GM21423 (cell line): ENCODE measurements around the gene PCNA.

Experiments
- ATAC-seq: cut with Tn5 transposase; IDR thresholded peaks from one replicate; pipeline ENCODE4 v1.9.1; 2021; ENCODE audit warnings: mild to moderate bottlenecking, moderate library complexity; ENCODE audit not compliant: unreplicated experiment

The PCNA gene

DNA sequence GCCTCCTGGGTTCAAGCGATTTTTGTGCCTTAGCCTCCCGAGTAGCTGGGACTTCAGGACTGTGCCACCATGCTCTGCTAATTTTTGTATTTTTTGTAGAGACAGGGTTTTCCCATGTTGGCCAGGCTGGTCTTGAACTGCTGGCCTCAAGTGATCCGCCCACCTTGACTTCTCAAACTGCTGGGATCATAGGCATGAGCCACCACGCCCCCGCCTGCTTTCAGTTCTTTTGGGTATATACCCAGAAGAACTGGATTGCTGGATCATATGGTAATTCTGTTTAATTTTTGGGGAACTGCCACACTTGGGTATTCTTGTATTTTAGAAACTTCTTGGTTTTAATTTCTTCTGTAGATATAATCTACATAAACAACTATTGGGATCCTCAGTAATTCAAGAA lies 24.1 kb upstream of the PCNA start:
- no peak for ATAC-seq

DNA sequence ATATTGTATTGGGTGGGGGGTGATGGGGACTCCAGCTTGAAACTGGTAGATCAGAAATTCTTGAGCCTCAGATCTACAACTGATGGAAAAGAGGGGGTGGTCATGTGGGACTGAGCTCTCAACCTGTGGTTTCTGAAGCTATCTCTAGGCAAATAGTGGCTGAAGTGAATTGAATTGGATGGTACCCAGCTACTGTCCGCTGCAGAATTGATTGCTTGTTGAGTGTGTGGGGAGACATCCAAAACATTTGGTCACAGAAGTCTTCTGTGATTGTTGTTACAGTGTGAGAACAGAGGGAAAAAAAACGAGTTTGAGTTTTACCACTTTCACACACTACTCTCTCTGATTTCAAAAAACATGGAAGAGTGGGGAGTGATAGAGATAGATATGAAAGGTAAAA lies 21.9 kb upstream of the PCNA start:
- ATAC-seq: no peak

DNA sequence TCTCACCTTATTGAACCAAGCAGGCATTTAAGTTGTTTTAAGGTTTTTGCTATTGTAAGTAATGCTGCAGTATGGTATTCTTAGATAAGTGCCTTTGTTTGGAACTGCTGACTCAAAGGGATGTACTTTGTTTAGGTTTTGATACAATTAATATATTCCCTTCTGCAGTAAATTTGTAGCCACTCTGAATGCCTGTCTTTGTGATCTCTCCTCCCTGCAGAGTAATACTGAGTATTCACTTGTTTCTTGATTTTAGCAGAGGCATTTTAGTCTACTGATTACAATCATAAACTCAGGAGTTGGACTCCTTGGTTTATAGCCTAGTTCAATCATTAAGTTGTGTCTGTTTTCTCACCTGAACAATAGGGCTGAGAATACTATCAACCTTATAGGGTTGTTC lies 20.4 kb upstream of the PCNA start:
- ATAC-seq: no peak

DNA sequence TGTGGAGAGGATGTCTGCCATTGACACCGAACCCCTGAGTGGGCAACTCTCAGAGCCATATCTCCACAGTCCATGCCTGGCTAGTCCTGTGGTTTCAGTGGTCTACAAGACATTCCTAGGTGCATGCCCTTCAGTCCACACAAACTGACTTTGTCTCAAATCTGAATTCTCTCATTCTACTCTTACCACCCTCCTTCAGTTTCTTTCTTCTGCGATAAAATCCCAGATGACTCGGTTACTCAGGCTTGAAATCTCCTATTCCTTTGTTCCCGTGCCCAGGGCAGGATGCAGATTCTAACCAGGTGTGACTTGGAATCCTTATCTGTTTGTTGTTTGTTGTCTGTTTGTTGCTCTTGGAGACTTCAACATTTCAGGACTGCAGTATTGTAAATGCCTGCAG lies 16.3 kb upstream of the PCNA start:
- peak; percentile 42 for ATAC-seq

DNA sequence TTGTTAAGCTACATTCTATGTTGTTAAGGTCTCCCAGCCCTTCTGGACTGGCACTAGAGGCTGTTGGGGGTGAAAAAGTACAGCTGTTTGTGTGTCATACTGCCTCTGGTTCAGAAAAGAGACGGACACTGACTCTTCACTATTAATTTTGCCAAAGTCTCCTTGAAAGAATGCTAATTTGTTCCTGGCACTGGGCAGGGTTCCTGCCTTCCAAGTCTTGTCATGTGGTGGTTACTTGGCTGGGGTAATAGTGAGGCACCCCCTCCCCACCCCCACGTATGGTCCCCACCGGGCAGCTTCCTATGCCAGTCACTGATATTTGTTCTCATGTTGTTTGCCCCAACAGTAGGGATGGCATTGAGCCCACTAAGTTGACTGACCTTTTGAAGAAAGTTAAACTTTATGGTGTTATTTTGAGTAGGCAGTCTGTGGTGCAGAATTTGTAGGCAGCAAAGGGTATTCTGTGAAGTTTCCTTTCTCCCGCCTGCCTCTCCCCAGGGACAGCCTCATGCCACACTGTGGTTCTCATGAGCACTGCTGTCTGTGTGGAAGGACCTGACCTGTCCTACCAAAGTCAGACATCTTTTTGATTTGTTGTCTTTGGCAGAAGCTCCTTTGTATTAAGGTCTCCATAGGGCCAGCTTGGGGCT lies 15.7 kb upstream of the PCNA start:
- peak; percentile 65 for ATAC-seq

DNA sequence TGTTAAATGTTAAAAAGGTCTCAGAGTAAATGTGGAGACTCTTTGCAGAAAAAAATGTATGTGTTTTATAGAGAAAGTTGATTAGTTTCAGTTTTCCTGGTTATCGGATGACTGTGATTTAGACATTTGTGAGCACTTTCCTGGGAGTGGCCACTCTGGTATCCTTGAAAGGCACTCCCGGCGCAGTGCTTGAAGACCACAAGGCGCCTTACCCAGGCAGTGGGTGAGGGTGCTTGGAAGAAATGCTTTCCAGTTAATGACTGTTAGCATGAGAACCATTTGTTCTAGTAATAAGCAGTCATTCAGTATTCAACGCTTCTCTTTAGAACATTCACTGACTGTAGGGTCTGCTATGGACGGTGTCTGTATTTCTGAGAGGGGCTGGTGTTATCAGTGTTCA lies 14.2 kb upstream of the PCNA start:
- no peak for ATAC-seq

DNA sequence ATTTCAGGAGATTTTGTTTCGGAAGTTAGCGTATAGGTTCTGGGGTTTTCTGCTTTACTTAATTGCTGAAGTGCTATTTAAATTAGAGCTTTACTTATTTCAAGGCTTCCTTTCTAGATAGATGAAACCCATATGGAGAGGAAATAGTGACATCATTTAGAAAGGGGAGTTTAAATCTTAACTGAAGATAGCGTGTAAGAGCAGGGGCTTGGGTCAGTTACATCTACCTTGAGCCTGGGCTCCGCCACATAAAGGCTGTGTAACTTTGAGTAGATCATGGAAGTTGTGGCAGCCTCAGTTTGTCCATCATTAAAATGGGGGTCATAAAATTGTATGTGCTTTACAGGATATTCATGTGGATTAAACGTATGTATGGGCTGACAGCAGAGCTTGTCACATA lies 11.7 kb upstream of the PCNA start:
- ATAC-seq: no peak

DNA sequence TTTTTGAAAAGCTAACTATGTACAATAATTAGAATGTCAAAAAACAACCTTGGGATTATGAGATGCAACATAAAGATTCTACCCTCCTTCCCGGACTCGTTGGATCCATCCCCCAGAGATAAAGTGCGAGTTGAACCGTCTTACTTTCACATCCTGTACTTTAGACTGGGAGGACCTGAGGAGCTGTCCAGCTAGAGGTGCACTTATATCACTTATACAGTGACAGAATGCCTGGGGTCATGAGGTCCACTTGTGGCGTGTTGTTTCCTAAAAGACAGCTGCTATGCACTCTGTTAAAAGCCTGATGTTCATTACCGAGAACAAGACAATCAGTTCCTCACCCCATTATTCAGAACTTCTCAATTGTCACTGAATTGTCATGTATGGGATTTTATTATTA lies 9.1 kb upstream of the PCNA start:
- no peak for ATAC-seq

DNA sequence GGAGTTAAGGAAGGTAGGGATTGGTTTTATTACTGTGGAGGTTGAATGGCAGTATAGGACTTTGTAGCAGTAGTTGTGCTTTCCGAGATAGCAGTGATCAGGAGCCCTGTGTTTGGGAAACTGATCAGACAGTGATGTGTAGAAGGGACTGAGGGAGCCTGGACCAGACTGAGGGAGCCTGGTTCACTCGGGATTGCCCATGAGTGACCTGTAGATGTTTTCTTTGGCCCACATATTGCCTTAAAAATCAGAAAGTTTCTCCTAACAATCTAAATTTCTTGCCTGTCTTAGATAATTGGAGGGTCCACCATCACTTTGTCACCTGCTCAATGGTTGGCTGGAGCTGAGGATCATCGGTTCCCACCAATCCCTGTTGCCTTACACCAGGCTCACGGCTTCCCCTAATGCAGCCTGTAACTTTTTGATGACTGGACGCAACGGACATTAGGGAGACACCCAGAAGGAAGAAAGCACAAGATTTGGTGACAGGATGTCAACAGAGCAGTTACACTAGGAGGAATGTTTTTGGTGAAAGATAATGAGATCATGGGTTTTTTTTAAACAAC lies 8.2 kb upstream of the PCNA start:
- ATAC-seq: no peak

DNA sequence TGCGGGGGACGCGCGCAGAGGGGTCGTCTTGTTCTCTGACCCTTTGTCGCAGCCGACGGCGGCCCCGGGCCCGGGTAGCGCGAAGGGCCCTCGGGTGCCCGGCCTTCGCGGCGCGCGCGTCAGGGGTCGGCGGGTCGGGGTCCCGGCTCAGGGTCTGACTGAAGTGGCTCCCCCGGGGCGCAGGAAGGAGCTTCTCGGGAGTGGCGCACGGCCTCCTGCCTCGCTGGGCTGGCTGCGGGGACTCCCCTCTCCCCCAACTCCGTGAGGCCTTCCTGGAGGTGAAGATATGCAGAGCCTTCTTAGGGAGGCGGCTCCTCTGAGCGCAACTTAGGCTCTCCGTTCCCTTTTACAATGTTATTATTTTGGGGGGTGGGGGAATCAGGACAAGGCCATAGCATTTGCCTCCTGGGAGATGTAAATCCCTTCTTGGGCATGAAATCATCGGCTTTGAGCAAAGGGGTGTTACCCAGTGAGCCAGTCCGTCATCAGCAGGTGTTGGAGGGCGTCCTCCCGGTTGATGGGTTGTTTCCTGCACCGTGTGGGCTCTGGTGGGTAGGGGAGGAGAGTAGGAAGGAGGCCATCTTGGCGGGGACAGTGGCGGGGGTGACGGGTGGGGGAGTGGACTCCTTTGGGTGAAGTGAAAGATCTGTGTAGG lies 7.6 kb upstream of the PCNA start:
- peak; percentile 37 for ATAC-seq

DNA sequence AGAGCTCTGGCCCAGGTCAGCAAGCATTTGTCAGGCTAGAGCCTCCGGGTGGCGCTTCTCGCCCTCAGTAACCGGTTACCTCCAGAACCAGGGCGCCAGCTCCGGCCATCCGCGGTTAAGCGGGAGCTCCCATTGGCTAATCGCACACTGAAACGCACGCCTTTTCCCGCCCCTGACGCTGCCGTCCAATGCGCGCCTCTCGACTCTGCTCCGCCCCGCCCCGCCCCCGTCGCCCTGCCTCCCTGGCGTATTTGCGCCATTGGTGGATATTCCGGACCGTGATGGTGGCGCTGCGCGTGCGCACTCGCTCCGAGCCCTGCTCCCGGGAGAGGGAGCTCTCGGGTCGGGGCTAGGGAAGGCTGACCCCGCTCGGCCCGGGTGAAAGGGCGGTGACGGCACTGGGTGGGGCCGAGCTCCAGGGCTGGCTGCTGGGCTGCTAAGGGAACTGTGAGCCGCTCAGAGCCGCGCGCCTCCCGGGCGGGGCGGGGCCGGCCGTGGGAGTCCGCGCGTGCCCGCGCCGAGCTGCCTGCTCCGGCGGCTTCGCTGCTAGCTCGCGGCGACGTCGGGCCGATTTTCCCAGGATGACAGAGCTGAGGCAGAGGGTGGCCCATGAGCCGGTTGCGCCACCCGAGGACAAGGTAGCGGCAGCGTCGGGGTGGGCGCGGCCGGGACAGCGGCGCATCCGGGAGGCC lies 6.9 kb upstream of the PCNA start, which contains the start of gene CDS2:
TSS of gene CDS2 (plus strand) at position 497 of the 692 bp plus-strand sequence. CDS start at position 582, 85 bp downstream.
- peak; percentile 87 for ATAC-seq

DNA sequence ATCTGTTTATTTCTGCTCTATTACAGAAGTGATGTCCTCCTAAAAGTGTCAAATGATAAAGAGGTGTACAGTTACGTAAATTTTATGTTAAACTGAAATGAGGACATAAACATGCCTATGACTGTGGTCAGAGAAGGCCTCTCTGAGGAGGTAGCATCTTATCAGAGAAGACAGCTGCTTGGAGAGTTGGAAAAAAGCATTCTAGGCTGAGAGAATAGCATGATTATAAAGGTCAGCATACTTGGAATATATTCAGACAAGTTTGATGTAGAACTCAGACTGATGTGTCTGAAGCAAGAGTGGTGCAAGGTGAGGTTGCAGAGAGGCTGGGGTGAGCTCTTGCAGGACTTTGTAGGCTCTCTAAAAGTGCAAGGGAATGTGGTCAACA lies 3.1 kb upstream of the PCNA start:
- ATAC-seq: no peak

DNA sequence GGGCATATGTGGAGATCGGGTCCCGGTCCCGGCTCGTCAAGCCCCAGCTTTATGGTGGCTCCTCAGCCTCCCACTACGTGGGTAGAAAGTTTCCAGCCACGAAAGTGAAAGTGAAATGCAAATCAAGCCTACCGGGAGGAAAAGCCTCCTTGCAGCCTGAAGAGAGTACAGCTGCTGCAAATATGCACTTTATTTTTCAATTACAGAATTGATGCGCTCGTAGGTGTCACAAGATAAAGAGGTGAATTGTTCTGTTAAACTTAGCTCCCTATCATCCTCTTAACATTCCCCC lies 373 bp upstream of the PCNA start:
- ATAC-seq: no peak

DNA sequence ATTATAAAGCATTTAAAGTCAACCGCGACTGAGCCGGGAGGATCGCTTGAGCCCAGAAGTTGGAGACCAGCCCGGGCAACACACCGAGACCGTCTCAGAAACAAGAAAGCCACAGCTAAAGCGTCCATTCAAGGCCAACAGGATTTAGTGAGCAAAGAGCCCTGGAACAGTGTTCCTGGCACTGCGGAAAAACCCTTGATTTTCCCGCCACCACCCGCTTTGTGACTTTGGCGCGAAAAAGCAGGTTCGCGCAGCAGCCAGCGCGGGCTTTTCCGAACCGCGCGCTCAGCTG lies 669 bp downstream of the PCNA start:
- ATAC-seq: no peak

DNA sequence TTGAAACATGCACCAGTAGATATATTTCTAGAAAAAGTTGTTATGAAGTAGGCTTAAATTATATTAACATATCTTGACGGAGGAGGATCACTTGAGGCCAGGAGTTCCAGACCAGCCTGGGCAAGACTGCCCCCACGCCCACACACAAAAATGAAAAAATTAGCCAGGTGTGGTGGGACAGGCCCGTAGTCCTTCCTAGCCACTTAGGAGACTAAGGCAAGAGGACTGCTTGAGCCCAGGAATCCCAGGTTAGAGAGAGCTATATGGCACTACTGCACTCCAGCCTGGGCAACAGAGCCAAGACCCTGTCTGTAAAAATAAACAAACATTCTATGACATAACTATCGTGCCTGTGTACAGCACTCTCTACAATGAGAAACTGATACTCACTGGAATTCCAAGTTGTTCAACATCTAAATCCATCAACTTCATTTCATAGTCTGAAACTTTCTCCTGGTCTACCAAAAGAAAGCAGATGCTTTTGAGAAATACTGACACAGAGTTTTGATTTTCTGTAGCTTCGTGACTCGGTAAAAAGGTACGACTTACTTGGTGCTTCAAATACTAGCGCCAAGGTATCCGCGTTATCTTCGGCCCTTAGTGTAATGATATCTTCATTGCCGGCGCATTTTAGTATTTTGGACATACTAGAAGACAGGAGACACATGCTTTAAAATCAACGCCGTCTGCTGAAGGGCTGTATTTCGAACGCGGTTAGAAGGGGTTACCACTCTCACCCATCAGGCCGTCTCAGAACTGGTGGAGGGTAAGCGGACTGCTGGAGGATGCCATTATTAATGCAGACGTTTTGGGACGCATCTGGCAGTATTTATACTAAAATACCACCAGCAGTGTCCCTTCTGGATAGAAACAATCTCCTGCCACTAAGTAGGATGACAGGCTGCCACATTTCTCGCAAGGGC lies 1.3 kb downstream of the PCNA start:
- no peak for ATAC-seq

DNA sequence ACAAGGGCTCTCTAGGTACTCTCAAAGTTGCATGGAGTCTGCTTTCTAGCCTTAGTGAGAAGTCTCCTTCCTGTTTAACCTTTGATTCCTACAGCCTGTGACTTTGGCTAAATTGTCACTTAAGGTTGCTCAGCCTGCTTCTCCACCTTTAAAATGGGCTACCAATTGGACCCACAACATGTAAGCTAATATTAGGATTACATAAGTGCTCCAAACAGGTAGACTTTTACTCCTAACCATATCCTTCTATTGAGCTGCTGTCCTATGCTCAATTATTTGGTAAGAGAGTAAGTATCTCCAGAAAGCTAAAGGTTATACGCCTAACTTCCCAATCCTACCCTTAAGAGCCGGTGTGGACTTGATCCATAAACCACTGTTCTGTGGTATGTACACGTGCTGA lies 2.9 kb downstream of the PCNA start:
- ATAC-seq: no peak

DNA sequence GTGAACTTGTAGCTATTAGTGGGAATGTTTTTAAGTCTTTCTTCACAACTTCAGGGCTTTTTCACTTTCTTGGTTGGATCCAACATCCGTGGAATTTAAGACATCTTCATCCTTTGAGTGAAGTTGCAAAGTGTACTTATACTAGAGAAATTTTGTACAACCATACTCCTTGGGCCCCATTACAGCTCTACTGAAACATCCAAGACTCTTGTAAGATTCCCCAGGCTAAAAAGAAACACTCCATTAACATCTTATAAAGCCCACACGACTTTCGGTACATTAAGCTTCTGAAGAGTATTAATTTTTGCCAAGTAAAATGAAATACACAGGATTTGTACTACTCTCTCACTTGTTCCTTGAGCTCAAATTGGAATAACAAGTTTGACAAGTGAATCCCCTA lies 5.4 kb downstream of the PCNA start:
- no peak for ATAC-seq

DNA sequence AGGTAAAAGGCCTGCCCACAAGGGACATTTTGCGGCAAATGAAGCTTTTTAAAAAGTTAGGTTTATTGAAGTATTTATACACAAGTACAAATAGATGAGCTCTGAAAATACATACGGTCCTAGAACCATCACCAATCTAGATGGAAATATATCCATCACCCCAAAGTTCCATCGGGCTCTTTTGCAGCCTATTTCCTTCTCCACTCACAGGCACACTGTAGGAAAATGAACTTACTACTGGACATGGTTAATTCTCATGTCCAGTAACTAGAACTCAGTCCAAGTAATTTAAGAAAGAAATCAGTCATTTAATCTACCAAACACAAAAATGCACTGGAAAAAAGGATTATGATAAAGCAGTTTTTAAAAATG lies 6.2 kb downstream of the PCNA start:
- ATAC-seq: no peak

DNA sequence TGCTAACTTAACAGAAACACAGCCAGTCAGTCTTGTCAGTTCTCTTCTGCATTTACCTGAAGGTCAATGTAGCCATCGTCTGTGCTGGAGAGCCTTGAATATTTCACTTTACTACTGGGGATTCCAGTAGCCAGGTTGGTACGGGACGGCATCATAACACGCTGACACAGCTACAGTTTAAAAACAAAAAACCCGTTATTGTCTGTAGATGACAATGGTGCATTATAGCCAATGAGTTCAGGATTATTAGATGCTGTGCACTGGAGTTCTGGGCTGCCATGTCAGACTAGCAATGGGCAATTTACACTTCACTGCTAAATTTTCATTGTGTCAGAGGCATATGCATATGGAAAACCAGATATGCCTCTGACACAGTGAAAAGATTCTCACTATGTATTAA lies 10.5 kb downstream of the PCNA start:
- ATAC-seq: no peak

DNA sequence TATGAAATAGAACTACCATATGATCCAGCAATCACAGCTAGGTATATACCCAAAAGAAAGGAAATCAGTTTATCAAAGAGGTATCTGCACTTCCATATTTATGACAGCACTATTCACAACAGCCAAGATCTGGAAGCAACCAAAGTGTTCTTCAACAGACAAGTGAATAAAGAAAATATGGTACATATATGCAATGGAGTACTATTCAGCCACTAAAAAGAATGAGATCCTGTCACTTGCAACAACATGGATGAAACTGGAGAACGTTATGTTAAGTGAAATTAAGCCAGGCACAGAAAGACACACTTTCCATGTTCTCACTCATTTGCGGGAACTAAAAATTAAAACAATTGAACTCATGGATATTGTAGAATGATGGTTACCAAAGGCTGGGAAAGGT lies 15.3 kb downstream of the PCNA start:
- no peak for ATAC-seq

DNA sequence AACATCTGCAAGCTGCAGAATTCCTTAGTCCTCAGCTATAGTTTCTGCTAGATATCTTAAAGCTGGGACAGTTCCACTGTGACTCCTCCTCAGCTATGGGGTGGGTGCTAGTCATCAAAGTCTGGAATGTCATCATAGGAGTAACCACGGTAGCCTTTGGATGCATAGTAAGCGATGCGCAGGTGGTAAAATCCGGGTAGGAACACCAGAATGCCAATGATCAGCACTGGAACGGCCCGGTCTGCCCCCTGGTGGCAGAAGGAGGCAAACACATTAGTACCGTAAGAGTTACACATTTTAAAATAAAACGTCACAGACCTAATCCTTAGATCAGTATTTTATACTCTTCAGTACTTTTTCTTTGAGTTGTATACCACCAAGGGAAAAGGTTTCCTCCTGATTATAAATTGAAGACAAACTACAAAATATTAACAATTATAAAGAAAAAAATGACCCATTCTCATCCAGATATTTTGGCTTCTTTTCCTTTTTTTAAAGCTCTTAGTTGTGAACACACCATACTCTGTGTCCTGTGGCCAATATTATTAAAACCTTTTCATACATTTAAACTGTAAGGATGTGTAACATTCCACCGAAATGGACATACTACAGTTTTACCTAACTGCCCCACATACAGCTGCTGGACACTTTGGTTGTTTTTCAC lies 18.9 kb downstream of the PCNA start:
- ATAC-seq: no peak
